ENCODE data around the gene SLC43A3.

Gene SLC43A3

DNA sequence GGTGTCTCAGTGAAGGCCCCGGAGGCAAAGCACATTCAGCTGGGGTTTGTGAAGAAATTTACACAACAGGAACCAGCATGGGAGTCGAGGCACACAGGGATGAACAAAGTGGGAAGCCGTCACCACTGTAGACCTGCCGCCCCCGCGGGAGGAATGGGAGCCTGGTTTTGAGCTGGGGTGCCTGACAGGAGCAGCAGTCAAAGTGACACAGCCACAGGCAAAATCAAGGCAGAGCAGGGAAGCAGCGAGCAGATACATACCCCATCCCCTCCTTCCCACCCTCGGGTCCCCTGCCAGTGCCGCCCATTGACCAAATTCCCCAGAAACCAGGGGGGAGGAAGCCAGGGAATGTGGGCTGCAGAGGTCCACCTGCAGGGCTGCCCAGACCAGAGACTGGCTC, 67.9 kb downstream of the SLC43A3 start:
- WGBS, 2 experiments = 61 to 72% methylated on average over 9 of the region's 9 CpGs
- no peak overlapping the region for H3K27ac ChIP-seq (ENCODE audit: insufficient read depth, low read depth, low read length, poor library complexity, severe bottlenecking)

DNA sequence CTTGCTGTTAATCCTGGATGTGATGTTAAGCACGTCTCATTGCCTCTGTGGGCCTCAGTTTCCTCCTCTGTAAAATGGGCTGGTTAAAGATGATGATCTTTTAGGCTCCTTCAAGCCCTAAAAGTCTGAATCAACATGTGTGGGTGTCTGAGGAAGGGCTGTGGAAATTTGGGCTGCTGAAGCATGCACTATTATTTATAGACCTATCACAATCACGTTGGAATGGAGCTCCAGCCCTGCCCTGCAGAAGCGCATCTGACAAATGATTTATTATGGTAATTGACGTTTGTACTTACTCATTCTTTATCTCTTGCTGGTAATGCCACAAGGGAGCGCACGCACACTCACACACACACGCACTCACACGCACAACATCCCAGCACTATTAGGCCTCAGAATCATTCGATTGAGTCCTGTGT, 68.4 kb downstream of the SLC43A3 start:
- Histone ChIP-seq H3K4me1 (ENCODE audit: control insufficient read depth, insufficient read depth, low read length) (peaks cover 18% of the 10 kb centered on the region), H3K36me3 (ENCODE audit: control insufficient read depth, insufficient read depth, low read length) (no peaks in the 10 kb centered on the region), H3K27me3 (ENCODE audit: control insufficient read depth, insufficient read depth, low read length, poor library complexity, severe bottlenecking) (no peaks in the 10 kb centered on the region), H3K4me3 (ENCODE audit: insufficient read depth, low read depth, low read length) (no peak overlapping the region), H3K9me3 (ENCODE audit: control insufficient read depth, low read length) (no peaks in the 10 kb centered on the region), H3K27ac (ENCODE audit: insufficient read depth, low read depth, low read length, poor library complexity, severe bottlenecking) (no peak overlapping the region)
- 87 to 92% methylated on average over 9 of the region's 9 CpGs for WGBS, 2 experiments

More for the DNA sequence above, 67.9 kb downstream of the SLC43A3 start:
- no peaks in the 10 kb centered on the region for H3K9me3 ChIP-seq (ENCODE audit: control insufficient read depth, low read length)
- no peak overlapping the region for H3K4me3 ChIP-seq (ENCODE audit: insufficient read depth, low read depth, low read length)
- no peaks in the 10 kb centered on the region for H3K36me3 ChIP-seq (ENCODE audit: control insufficient read depth, insufficient read depth, low read length)
- H3K27me3 ChIP-seq (ENCODE audit: control insufficient read depth, insufficient read depth, low read length, poor library complexity, severe bottlenecking) = no peaks in the 10 kb centered on the region
- H3K4me1 ChIP-seq (ENCODE audit: control insufficient read depth, insufficient read depth, low read length) = peaks cover 14% of the 10 kb centered on the region

DNA sequence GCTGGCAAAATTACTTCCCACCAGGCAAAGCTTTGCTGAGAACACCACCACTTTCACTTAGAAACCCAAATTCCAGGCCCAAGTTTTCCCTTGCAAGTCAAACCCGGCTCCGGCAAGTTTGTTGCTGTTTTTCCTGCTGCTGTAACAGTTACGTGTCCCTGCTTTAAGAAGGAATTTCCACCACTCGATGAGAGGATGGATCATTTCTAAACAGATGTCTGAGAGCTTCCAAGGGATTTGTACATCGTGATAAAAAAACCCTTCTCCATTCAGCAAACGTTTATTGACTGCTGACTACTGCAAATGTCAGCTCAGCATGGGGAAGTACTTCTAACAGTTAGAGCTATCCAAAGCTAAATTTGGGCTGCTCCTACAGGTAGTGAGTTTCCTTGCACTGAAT, 69.1 kb downstream of the SLC43A3 start:
- Histone ChIP-seq H3K27me3 (ENCODE audit: control insufficient read depth, insufficient read depth, low read length, poor library complexity, severe bottlenecking) (no peaks in the 10 kb centered on the region), H3K27ac (ENCODE audit: insufficient read depth, low read depth, low read length, poor library complexity, severe bottlenecking) (no peak overlapping the region), H3K36me3 (ENCODE audit: control insufficient read depth, insufficient read depth, low read length) (no peaks in the 10 kb centered on the region), H3K4me3 (ENCODE audit: insufficient read depth, low read depth, low read length) (no peak overlapping the region), H3K4me1 (ENCODE audit: control insufficient read depth, insufficient read depth, low read length) (peaks cover 25% of the 10 kb centered on the region), H3K9me3 (ENCODE audit: control insufficient read depth, low read length) (no peaks in the 10 kb centered on the region)
- WGBS, 2 experiments = 84 to 86% methylated on average over 6 of the region's 6 CpGs

DNA sequence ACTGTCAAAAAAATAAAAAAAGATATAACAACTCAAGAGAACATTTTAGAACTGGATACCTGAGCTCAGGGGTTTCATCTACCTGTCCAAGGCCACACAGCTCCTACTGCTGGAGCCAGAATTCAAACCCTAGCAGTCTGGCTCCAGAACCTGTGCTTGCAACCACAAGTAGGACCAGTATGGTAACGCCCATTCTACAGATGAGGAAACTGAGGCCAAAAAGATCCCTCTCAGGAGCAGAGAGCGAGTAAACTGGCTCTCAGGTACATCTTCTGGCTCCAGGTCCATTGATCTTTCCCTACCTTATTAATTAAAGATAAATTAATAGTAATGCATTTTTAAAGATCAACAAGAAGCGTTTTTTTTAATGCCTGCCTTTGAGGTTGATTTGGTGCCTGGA, 69.6 kb downstream of the SLC43A3 start:
- H3K36me3 ChIP-seq (ENCODE audit: control insufficient read depth, insufficient read depth, low read length) = no peaks in the 10 kb centered on the region
- H3K9me3 ChIP-seq (ENCODE audit: control insufficient read depth, low read length) = no peaks in the 10 kb centered on the region
- no peak overlapping the region for H3K27ac ChIP-seq (ENCODE audit: insufficient read depth, low read depth, low read length, poor library complexity, severe bottlenecking)
- H3K27me3 ChIP-seq (ENCODE audit: control insufficient read depth, insufficient read depth, low read length, poor library complexity, severe bottlenecking) = no peaks in the 10 kb centered on the region
- WGBS, 2 experiments = 91 to 96% methylated on average over 3 of the region's 3 CpGs
- peaks cover 29% of the 10 kb centered on the region for H3K4me1 ChIP-seq (ENCODE audit: control insufficient read depth, insufficient read depth, low read length)
- no peak overlapping the region for H3K4me3 ChIP-seq (ENCODE audit: insufficient read depth, low read depth, low read length)
